NCI-H2171 treated with DMSO at 0.1 percent for 48 hours (cell line): ENCODE results near the gene ADGRA3.

Experiments
- DNase-seq: peaks from one replicate; lab custom pipeline; 2025; lab: John Stamatoyannopoulos, UW

Gene ADGRA3

GRCh38 chr4:22363787-22364186, 152.1 kb downstream of the ADGRA3 start:
- no peak for DNase-seq

GRCh38 chr4:22363036-22363435, 152.8 kb downstream of the ADGRA3 start:
- no peak for DNase-seq

- DNase-seq, result peak; percentile 7
Observed at GRCh38 chr4:22356987-22357596, 158.8 kb downstream of the ADGRA3 start.

GRCh38 chr4:22348410-22348809, 167.5 kb downstream of the ADGRA3 start:
- no peak for DNase-seq

- DNase-seq, result no peak
Observed at GRCh38 chr4:22345678-22346077, 170.2 kb downstream of the ADGRA3 start.

GRCh38 chr4:22345055-22345454, 170.8 kb downstream of the ADGRA3 start:
- no peak for DNase-seq

GRCh38 chr4:22343606-22344005, 172.3 kb downstream of the ADGRA3 start:
- DNase-seq, result no peak

GRCh38 chr4:22339491-22339890, 176.4 kb downstream of the ADGRA3 start:
- no peak for DNase-seq

GRCh38 chr4:22338796-22339195, 177.1 kb downstream of the ADGRA3 start:
- DNase-seq, result no peak
